Esophagus muscularis mucosa (tissue), 4 donors: ENCODE measurements around the gene IRF4. TPM values are rescaled to one million over a fixed set of nuclear protein-coding genes. Genes with fewer than 3 reads are reported as not detected.

Experiments
- DNase-seq: peaks from one replicate; pipeline ENCODE4 v3.0.0-alpha.2; 2017; ENCODE audit errors: extremely low spot score
- H3K27ac ChIP-seq, 4 donors: fragments of 200-600 bp; sonication (generic); replicated peaks in 1 of 4; 1 replicate in 3 of 4; 2 replicates in 1 of 4; pipeline ENCODE4 v1.5.1; 2016 to 2019; ENCODE audit warnings: mild to moderate bottlenecking in 1 of 4
- H3K27me3 ChIP-seq, 4 donors: fragments of 200-600 bp; sonication (generic); one replicate each; pipeline versions ENCODE4 v1.5.1 to v1.6.0; 2016 to 2019
- H3K36me3 ChIP-seq, 4 donors: fragments of 200-600 bp; sonication (generic); one replicate each; pipeline ENCODE4 v1.5.1; 2016 to 2019
- H3K4me1 ChIP-seq, 4 donors: fragments of 200-600 bp; sonication (generic); one replicate each; pipeline ENCODE4 v1.5.1; 2016 to 2019
- H3K4me3 ChIP-seq, 4 donors: fragments of 200-600 bp; sonication (generic); 1 replicate in 2 of 4; 2 replicates in 2 of 4; pipeline ENCODE4 v1.5.1; 2016 to 2019; ENCODE audit warnings: mild to moderate bottlenecking in 4 of 4, moderate library complexity in 1 of 4
- H3K9me3 ChIP-seq, 4 donors: fragments of 200-600 bp; sonication (generic); 1 replicate in 3 of 4; 2 replicates in 1 of 4; pipeline ENCODE4 v1.5.1; 2016 to 2019
- CTCF ChIP-seq, 3 experiments: fragments of 200-600 bp in 2 of 3; fragments of 450-650 bp in 1 of 3; sonication (generic) in 2 of 3; IDR thresholded peaks; one replicate each; pipeline ENCODE4 v1.5.1; 2017 to 2019; ENCODE audit warnings: antibody characterized with exemption in 3 of 3, mild to moderate bottlenecking in 2 of 3, moderate library complexity in 1 of 3
- EP300 ChIP-seq: sonication (generic); formaldehyde crosslinking; IDR thresholded peaks from one replicate; pipeline ENCODE4 v1.6.1; 2017; ENCODE audit warnings: antibody characterized with exemption
- POLR2A ChIP-seq: fragments of 450-650 bp; IDR thresholded peaks from one replicate; pipeline ENCODE4 v1.6.1; 2017; ENCODE audit warnings: antibody characterized with exemption, moderate library complexity, mild to moderate bottlenecking, low read depth
- POLR2AphosphoS5 ChIP-seq, 2 donors: sonication (generic); formaldehyde crosslinking; IDR thresholded peaks; one replicate each; pipeline ENCODE4 v1.6.1; 2017; ENCODE audit warnings: antibody characterized with exemption in 2 of 2
- WGBS: methylation state at CpG from one replicate; pipeline ENCODE4 v1.1.5; 2018; 5-methylcytosine and 5-hydroxymethylcytosine counted together
- intact Hi-C: fragments of 100-400 bp; cut with DNase I; formaldehyde crosslinking; loops from one replicate; pipeline ENCODE4 v1.15.1; 2023
- total RNA-seq, 4 donors: library from RNA; depleted of rRNA; stranded (reverse); fragments of >200 nt; gene quantifications; one replicate each; pipeline versions ENCODE4 v1.1.0 to v1.2.1, GENCODE V29; 2016

IRF4 gene
- total RNA-seq, 4 donors from 2014 or later: 0.29 to 9.5 (median 3.3) TPM

DNA sequence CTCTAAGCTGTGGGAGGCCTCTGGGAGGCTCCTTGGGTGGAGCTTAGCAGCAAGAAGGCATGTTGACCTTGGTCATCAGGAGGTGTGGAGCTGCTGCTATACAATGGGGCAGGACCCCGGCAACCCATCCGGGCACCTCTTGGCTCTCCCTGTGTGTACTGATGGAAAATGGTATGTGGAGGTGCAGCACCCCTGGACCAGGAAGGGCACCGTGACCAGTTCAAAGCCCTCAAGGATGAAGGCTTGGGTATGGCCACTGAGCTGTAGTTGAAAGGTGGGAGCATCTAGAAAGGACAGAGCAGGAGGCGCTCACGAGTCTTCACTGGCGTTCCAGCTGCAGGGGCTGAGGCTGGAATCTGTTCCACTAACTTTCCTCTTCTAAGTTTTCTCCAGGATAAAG, 6.7 kb upstream of the IRF4 start:
- Histone ChIP-seq H3K9me3 (no peaks in the 10 kb centered on the region), H3K27me3 (peaks cover 0 to 94% (median 0%) of the 10 kb centered on the region in 4 donors), H3K27ac (no peak overlapping the region), H3K4me1 (no peaks in the 10 kb centered on the region), H3K36me3 (no peaks in the 10 kb centered on the region), H3K4me3 (no peak overlapping the region)
- TF ChIP-seq EP300: no peak
- no peak for TF ChIP-seq POLR2AphosphoS5 (IDR thresholded peaks at IDR 0.05)
- no peak for TF ChIP-seq CTCF (IDR thresholded peaks at IDR 0.05)
- TF ChIP-seq POLR2A: no peak
- intact Hi-C loops: no loop called here
- 75% methylated on average over 6 of the region's 6 CpGs for WGBS
- peak; percentile 89 for DNase-seq

DNA sequence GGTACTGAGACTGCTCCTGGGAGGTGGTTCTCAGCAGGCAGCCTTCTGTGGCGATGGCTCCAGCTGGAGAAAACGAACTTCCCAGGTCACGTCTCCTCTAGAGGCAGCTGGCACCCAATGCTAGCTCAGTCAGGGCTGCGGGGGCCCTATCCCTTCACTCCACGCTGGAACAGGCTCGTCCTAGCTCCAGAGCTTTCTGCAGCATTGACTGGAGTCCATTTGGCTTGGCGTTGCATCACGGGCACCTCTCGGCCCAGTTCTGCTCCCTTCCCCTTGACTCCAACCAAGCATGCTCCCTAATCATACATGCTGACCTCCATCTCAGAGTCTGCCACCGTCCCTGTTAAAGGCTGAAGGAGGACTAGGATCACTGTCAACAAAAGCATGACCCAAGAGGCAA, 5.9 kb upstream of the IRF4 start:
- no peak for TF ChIP-seq EP300
- TF ChIP-seq POLR2AphosphoS5 (IDR thresholded peaks at IDR 0.05): no peak
- TF ChIP-seq POLR2A: no peak
- TF ChIP-seq CTCF (IDR thresholded peaks at IDR 0.05): no peak
- peaks cover 0 to 1% (median under 1%) of the 10 kb centered on the region in 4 donors for H3K4me1 ChIP-seq
- no peak overlapping the region for H3K4me3 ChIP-seq
- no peak overlapping the region for H3K27ac ChIP-seq
- DNase-seq: no peak
- intact Hi-C loops: no loop called here
- no peaks in the 10 kb centered on the region for H3K36me3 ChIP-seq
- H3K27me3 ChIP-seq: peaks cover under 1 to 94% (median 2%) of the 10 kb centered on the region in 4 donors
- H3K9me3 ChIP-seq: no peaks in the 10 kb centered on the region
- whole genome bisulfite sequencing: 100% methylated on average over 4 of the region's 10 CpGs

DNA sequence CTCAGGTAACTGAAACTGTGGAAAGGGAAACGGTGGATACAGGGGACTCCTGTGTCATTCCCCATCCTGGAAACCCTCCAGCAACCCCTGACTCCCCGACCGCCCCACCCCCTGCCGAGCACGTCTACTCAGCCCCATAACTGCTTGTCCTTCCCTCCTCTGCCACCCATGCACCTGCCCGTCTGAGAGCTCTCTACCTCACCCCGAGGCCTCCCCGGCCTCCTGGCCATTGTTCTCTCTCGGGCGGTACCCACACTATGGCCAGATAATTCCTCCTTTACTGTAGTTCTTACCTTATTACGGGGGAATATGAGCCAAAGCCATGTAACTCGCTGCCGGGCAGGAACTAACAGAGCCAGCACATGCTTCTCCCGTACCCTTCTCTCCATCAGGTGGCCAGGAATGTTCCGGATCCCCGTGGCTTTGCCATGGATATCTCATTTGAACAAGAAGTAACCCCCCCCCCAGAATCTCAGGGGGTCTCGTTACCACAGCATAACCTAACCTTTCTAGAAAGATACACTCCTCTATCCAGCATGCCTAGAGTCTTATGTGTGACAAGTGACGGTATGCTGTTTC, 4.8 kb upstream of the IRF4 start:
- intact Hi-C loops: no loop called here
- H3K9me3 ChIP-seq: no peaks in the 10 kb centered on the region
- peaks cover 3 to 13% (median 12%) of the 10 kb centered on the region in 4 donors for H3K4me1 ChIP-seq
- WGBS: 84% methylated on average over 18 of the region's 18 CpGs
- no peak overlapping the region for H3K4me3 ChIP-seq
- H3K36me3 ChIP-seq: no peaks in the 10 kb centered on the region
- TF ChIP-seq CTCF (IDR thresholded peaks at IDR 0.05) (no peak), POLR2A (no peak), EP300 (no peak), POLR2AphosphoS5 (IDR thresholded peaks at IDR 0.05) (no peak)
- H3K27ac ChIP-seq: no peak overlapping the region
- peak; percentile 91 for DNase-seq
- peaks cover 4 to 97% (median 14%) of the 10 kb centered on the region in 4 donors for H3K27me3 ChIP-seq

- Histone ChIP-seq H3K27ac (no peak overlapping the region), H3K4me1 (peaks cover 9 to 18% (median 17%) of the 10 kb centered on the region in 4 donors), H3K27me3 (peaks cover 4 to 97% (median 19%) of the 10 kb centered on the region in 4 donors), H3K4me3 (no peak overlapping the region), H3K36me3 (no peaks in the 10 kb centered on the region), H3K9me3 (no peaks in the 10 kb centered on the region)
- no peak for DNase-seq
- WGBS: 50% methylated on average over 11 of the region's 11 CpGs
- no peak for TF ChIP-seq EP300
- no peak for TF ChIP-seq POLR2A
- no peak for TF ChIP-seq CTCF (IDR thresholded peaks at IDR 0.05)
- TF ChIP-seq POLR2AphosphoS5 (IDR thresholded peaks at IDR 0.05): no peak
- intact Hi-C loops: no loop called here
Observed at GRCh38 chr6:387293-387741, 4.2 kb upstream of the IRF4 start.
